GM19438 (cell line): Measurements from ENCODE around the gene SALL2.

Source experiments
- ATAC-seq: cut with Tn5 transposase; IDR thresholded peaks from one replicate; pipeline ENCODE4 v1.9.1; 2021; ENCODE audit warnings: low read depth; ENCODE audit not compliant: unreplicated experiment

The SALL2 gene

DNA sequence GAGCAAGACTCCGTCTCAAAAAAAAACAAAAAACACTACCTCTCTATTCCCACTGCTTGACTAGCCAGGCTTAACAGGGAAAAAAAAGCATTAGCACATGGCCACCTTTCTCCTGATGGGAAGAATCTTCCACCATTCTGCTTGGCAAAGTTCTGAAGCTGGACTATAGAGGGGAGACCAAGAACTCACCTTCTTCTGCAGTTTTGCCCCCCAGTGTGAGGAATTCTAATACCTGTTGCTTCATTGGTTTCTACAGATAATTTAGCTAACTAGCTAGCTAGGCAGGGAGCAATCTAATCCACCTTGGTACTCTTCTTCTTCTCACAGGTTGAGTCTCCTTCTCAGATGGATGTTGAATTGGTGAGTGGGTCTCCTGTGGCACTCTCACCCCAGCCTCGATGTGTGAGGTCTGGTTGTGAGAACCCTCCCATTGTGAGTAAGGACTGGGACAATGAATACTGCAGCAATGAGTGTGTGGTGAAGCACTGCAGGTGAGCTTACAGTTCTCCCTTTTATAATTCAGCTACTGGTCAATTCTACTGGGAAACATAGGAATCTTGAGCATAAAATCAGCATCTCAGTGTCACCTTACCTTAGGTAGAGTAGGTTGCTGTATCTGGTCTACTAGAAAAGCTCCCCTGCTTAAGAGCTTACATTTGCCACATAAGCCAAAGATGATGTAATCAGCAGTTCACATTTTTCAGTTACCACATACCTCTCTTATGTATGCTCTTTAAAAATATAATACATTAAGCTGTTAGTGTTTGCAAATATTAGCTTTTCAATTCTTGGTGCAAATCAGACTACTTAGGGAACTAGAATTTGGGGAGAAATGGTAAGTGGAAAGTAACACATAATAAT is 31.0 kb downstream of the SALL2 start:
- ATAC-seq = no peak

- ATAC-seq = no peak
Measured at GRCh38 chr14:21486640-21487087, 39.5 kb downstream of the SALL2 start.

GRCh38 chr14:21476925-21477681 is 49.0 kb downstream of the SALL2 start, which contains the start of the genes RAB2B and TOX4:
TSS of gene RAB2B (minus strand) at chr14:21476959. CDS start at chr14:21476872, 87 bp downstream.
TSS of gene TOX4 (plus strand) at chr14:21477195. CDS start at chr14:21477279, 84 bp downstream.
- ATAC-seq = peak; percentile 99

DNA sequence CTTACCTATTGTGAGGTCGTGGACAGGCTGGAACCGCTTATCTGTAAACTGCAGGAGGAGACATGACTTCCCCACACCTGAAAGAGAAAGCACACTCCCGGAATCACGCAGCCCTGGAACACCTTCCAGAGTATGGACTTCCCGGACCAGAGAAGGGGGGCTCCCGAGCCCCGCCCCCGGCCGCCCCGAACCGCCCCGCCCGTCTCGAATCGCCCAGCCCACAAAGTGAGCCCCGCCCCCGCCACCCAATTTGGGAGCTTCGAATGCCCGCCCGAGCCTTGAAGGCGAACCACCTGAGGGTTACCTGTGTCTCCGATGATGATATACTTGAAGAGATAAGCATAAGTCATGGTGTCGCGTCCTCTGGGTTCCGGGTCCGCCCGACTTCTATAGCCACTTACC is 49.6 kb downstream of the SALL2 start:
- ATAC-seq = no peak

- ATAC-seq = no peak
Measured at GRCh38 chr14:21475767-21476522, 50.2 kb downstream of the SALL2 start.
